ENCODE measurements around the gene ATP6V0B.

DNA sequence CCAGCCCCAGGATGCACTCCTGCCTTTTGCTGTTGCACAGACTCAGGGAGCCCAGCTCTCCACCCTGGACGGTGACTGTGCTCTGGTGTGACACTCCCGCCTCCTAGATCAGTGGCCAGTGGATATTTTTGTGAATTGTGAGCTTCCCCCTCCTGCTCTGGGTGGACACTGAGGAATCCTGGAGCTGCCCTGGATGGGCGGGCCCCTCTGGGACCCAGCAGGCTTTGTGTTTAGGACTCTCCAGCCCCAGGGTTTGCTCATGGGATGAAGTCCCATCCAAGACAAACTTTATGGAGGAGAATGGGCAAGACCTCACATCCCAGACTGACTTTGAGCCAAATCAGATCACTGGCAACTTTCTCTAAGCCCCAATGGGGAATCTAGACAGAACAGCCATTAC is 40.4 kb downstream of the ATP6V0B start:
- TF ChIP-seq, protein P1, sequence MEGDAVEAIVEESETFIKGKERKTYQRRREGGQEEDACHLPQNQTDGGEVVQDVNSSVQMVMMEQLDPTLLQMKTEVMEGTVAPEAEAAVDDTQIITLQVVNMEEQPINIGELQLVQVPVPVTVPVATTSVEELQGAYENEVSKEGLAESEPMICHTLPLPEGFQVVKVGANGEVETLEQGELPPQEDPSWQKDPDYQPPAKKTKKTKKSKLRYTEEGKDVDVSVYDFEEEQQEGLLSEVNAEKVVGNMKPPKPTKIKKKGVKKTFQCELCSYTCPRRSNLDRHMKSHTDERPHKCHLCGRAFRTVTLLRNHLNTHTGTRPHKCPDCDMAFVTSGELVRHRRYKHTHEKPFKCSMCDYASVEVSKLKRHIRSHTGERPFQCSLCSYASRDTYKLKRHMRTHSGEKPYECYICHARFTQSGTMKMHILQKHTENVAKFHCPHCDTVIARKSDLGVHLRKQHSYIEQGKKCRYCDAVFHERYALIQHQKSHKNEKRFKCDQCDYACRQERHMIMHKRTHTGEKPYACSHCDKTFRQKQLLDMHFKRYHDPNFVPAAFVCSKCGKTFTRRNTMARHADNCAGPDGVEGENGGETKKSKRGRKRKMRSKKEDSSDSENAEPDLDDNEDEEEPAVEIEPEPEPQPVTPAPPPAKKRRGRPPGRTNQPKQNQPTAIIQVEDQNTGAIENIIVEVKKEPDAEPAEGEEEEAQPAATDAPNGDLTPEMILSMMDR (IDR thresholded peaks at IDR 0.05): no peak
- TF ChIP-seq POLR2A (IDR thresholded peaks at IDR 0.05): no peak
